H1 (cell line): ENCODE data around the gene BLTP2.
"Not testable (repeated sequence)": the region's sequence is repeated elsewhere in the genome, so short reads cannot be mapped to it uniquely, and the experiment has no call there.

Source experiments
- CBX8 ChIP-seq: fragments of 300-800, 300-1000 bp; sonication (generic); IDR thresholded peaks from 2 replicates; pipeline ENCODE4 v1.7.1; 2016; ENCODE audit warnings: low read depth, low read length, borderline replicate concordance
- CEBPB ChIP-seq: IDR thresholded peaks from 2 replicates; pipeline ENCODE4 v1.6.1; 2012; ENCODE audit warnings: low read depth, low read length
- CHD2 ChIP-seq: IDR thresholded peaks from 2 replicates; pipeline ENCODE4 v1.6.1; 2012; ENCODE audit warnings: low read length, improper control_type of control experiment
- EZH2 ChIP-seq: fragments of 200-600 bp; sonication (generic); IDR thresholded peaks from 2 replicates; pipeline ENCODE4 v1.7.1; 2012; ENCODE audit warnings: low read depth, mild to moderate bottlenecking, moderate library complexity, low read length, inconsistent platforms; ENCODE audit not compliant: severe bottlenecking
- POLR2A ChIP-seq, 2 experiments: IDR thresholded peaks; 1 replicate in 1 of 2; 2 replicates in 1 of 2; pipeline ENCODE4 v1.6.1; 2011; ENCODE audit warnings: low read depth in 2 of 2, low read length in 2 of 2, mild to moderate bottlenecking in 2 of 2; ENCODE audit errors: control extremely low read depth in 1 of 2
- RBBP5 ChIP-seq: IDR thresholded peaks from 2 replicates; pipeline ENCODE4 v1.7.1; 2012; ENCODE audit warnings: low read depth, mild to moderate bottlenecking, inconsistent platforms, low read length, moderate library complexity, borderline replicate concordance
- RFX5 ChIP-seq: IDR thresholded peaks from 2 replicates; pipeline ENCODE4 v1.6.1; 2011; ENCODE audit warnings: low read depth, low read length, improper control_type of control experiment, borderline replicate concordance
- TEAD4 ChIP-seq: IDR thresholded peaks from 2 replicates; pipeline ENCODE4 v1.6.1; 2012; ENCODE audit warnings: low read depth, low read length, inconsistent platforms, mixed read lengths
- TF ChIP-seq, protein P1 (sequence below), 3 experiments: IDR thresholded peaks; 1 replicate in 2 of 3; 2 replicates in 1 of 3; pipeline versions ENCODE4 v1.5.1 to v1.6.1; 2011; ENCODE audit warnings: low read length in 3 of 3, mild to moderate bottlenecking in 3 of 3, inconsistent platforms in 2 of 3, low read depth in 1 of 3, moderate library complexity in 1 of 3; ENCODE audit not compliant: insufficient read depth in 1 of 3; ENCODE audit errors: control extremely low read depth in 1 of 3
- TF ChIP-seq, protein P2 (sequence below): IDR thresholded peaks from 2 replicates; pipeline ENCODE4 v1.6.1; 2012; ENCODE audit warnings: inconsistent platforms

DNA sequence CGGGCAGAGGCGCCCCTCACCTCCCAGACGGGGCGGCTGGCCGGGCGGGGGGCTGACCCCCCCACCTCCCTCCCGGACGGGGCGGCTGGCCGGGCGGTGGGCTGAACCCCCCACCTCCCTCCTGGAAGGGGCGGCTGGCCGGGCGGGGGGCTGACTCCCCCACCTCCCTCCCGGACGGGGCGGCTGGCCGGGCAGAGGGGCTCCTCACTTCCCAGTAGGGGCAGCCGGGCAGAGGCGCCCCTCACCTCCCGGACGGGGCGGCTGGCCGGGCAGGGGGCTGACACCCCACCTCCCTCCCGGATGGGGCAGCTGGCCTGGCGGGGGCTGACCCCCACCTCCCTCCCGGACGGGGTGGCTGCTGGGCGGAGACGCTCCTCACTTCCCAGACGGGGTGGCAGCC is 40.9 kb downstream of the BLTP2 start:
- TF ChIP-seq POLR2A (IDR thresholded peaks at IDR 0.05; ENCODE audit: control extremely low read depth in 1 of 2, low read depth in 2 of 2, low read length in 2 of 2); RBBP5; TEAD4; CBX8; RFX5; EZH2; CEBPB; CHD2: not testable (repeated sequence)
- TF ChIP-seq, protein P1, sequence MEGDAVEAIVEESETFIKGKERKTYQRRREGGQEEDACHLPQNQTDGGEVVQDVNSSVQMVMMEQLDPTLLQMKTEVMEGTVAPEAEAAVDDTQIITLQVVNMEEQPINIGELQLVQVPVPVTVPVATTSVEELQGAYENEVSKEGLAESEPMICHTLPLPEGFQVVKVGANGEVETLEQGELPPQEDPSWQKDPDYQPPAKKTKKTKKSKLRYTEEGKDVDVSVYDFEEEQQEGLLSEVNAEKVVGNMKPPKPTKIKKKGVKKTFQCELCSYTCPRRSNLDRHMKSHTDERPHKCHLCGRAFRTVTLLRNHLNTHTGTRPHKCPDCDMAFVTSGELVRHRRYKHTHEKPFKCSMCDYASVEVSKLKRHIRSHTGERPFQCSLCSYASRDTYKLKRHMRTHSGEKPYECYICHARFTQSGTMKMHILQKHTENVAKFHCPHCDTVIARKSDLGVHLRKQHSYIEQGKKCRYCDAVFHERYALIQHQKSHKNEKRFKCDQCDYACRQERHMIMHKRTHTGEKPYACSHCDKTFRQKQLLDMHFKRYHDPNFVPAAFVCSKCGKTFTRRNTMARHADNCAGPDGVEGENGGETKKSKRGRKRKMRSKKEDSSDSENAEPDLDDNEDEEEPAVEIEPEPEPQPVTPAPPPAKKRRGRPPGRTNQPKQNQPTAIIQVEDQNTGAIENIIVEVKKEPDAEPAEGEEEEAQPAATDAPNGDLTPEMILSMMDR (IDR thresholded peaks at IDR 0.05; ENCODE audit: control extremely low read depth in 1 of 3, insufficient read depth in 1 of 3, low read depth in 1 of 3, low read length in 3 of 3): not testable (repeated sequence)
- TF ChIP-seq, protein P2, sequence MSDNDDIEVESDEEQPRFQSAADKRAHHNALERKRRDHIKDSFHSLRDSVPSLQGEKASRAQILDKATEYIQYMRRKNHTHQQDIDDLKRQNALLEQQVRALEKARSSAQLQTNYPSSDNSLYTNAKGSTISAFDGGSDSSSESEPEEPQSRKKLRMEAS: not testable (repeated sequence)
